ENCODE results near the gene PKNOX1. TPM values are rescaled to one million over a fixed set of nuclear protein-coding genes. Genes with fewer than 3 reads are reported as not detected.
"Not testable (repeated sequence)": the region's sequence is repeated elsewhere in the genome, so short reads cannot be mapped to it uniquely, and the experiment has no call there.

The PKNOX1 gene
- polyA plus RNA-seq, 3 donors: 9.2 to 11.8 (median 9.9) TPM

DNA sequence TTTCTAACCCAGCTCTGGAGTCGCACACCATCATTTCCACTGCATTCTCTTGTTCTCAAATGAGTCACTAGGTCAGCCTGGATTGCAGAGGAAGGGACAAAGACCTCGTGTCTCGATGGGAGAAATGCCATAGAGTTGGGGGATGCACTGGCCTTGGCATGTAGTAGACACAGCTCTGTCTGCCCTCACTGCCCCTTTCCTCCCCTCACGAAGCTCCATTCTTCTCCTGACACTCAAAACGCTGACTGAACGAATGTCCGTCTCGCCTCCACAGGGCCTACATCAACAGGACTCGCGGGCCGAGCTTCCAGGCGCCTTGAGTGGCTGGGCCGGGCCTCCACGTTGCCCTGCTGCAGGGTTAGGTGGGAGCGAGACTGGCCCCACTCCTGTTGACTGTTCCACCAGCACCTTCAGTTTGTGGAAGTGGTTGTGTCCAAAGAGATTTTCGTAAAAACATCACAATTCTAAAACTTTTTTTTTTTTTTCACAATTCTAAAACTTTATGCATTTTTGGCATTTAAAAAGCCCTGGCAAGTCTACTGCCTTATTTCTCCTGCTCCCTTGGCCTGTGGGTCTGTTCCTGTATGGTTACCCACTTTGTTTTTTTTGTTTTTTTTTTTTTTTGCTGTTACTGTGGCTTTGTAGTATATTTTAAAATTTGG, 18.8 kb downstream of the PKNOX1 start:
- H4K20me1 ChIP-seq (ENCODE audit: insufficient read depth, low read length): peaks cover 29% of the 10 kb centered on the region

DNA sequence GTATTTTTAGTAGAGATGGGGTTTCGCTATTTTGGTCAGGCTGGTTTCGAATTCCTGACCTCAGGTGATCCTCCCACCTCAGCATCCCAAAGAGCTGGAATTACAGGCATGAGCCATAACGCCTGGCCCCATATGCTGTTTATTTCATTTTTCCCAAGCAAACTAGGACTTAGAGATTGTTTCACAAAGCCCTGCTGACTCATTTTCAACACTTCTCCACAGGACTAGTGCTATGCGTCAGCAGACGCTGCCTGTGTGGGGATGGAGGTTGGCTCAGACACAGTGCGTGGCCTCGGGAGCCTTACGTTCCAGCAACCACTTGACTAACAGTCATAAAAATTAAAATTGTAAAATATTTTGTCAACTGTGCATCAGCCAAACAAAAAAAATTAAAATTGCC, 22.7 kb downstream of the PKNOX1 start:
- no peak overlapping the region for H2AFZ ChIP-seq (ENCODE audit: insufficient read depth, low read depth, low read length, poor library complexity, severe bottlenecking)
- H3K4me1 Mint-ChIP-seq: no peaks in the 10 kb centered on the region
- H3K4me1 ChIP-seq (ENCODE audit: control insufficient read depth in 1 of 2, insufficient read depth in 2 of 2, low read length in 2 of 2): no peaks in the 10 kb centered on the region
- H3K27me3 ChIP-seq (ENCODE audit: control insufficient read depth in 2 of 2, insufficient read depth in 2 of 2, low read length in 2 of 2): no peaks in the 10 kb centered on the region
- no peak overlapping the region for H3K4me3 ChIP-seq (replicated peaks in 1 of 3; ENCODE audit: low read depth in 2 of 3, low read length in 3 of 3)
- no peak overlapping the region for H3K9ac ChIP-seq (ENCODE audit: insufficient read depth, low read length, poor library complexity, severe bottlenecking)
- peaks cover 4% of the 10 kb centered on the region for H3K79me2 ChIP-seq (ENCODE audit: insufficient read depth, low read length)
- no peak for DNase-seq
- H3K27ac ChIP-seq (ENCODE audit: low read depth in 1 of 2, low read length in 2 of 2): no peak overlapping the region
- peaks cover 11% of the 10 kb centered on the region for H4K20me1 ChIP-seq (ENCODE audit: insufficient read depth, low read length)
- intact Hi-C loops (cut with micrococcal nuclease): no loop called here
- H3K36me3 Mint-ChIP-seq: peaks cover 14 to 35% of the 10 kb centered on the region in 2 donors
- peaks cover 1 to 2% (median 2%) of the 10 kb centered on the region in 3 donors for H3K27me3 Mint-ChIP-seq (ENCODE audit: low read depth in 3 of 3)
- peaks cover 35 to 50% (median 40%) of the 10 kb centered on the region in 7 donors for H3K9me3 Mint-ChIP-seq
- H3K27ac Mint-ChIP-seq: peak overlapping the region in 1 of 7 donors; percentile 42
- H3K36me3 ChIP-seq (replicated peaks in 1 of 2; ENCODE audit: control insufficient read depth in 1 of 2, insufficient read depth in 2 of 2, low read length in 2 of 2): peaks cover 0 to 14% of the 10 kb centered on the region in 2 donors
- TF ChIP-seq, protein P1, sequence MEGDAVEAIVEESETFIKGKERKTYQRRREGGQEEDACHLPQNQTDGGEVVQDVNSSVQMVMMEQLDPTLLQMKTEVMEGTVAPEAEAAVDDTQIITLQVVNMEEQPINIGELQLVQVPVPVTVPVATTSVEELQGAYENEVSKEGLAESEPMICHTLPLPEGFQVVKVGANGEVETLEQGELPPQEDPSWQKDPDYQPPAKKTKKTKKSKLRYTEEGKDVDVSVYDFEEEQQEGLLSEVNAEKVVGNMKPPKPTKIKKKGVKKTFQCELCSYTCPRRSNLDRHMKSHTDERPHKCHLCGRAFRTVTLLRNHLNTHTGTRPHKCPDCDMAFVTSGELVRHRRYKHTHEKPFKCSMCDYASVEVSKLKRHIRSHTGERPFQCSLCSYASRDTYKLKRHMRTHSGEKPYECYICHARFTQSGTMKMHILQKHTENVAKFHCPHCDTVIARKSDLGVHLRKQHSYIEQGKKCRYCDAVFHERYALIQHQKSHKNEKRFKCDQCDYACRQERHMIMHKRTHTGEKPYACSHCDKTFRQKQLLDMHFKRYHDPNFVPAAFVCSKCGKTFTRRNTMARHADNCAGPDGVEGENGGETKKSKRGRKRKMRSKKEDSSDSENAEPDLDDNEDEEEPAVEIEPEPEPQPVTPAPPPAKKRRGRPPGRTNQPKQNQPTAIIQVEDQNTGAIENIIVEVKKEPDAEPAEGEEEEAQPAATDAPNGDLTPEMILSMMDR (IDR thresholded peaks at IDR 0.05): no peak
- peaks cover 38 to 48% of the 10 kb centered on the region in 2 donors for H3K9me3 ChIP-seq (replicated peaks in 1 of 2; ENCODE audit: control insufficient read depth in 1 of 2, insufficient read depth in 1 of 2, low read length in 2 of 2)
- H3K4me3 Mint-ChIP-seq: no peak overlapping the region
- H3K4me2 ChIP-seq (replicated peaks; ENCODE audit: extremely low read depth, low read length, poor library complexity, severe bottlenecking): no peak overlapping the region
- 100% methylated on average over 1 of the region's 8 CpGs for whole genome bisulfite sequencing (ENCODE audit: insufficient coverage)

More for the DNA sequence above, 18.8 kb downstream of the PKNOX1 start:
- Mint-ChIP-seq H3K4me1 (peaks cover 5% of the 10 kb centered on the region), H3K36me3 (peaks cover 10 to 25% of the 10 kb centered on the region in 2 donors), H3K9me3 (peaks cover 8 to 20% (median 12%) of the 10 kb centered on the region in 7 donors), H3K27me3 (ENCODE audit: low read depth in 3 of 3) (peaks cover 0 to 3% (median 0%) of the 10 kb centered on the region in 3 donors), H3K27ac (peak overlapping the region in 1 of 7 donors; percentile 51), H3K4me3 (no peak overlapping the region)
- Histone ChIP-seq H2AFZ (ENCODE audit: insufficient read depth, low read depth, low read length, poor library complexity, severe bottlenecking) (no peak overlapping the region), H3K27me3 (ENCODE audit: control insufficient read depth in 2 of 2, insufficient read depth in 2 of 2, low read length in 2 of 2) (no peaks in the 10 kb centered on the region), H3K9me3 (replicated peaks in 1 of 2; ENCODE audit: control insufficient read depth in 1 of 2, insufficient read depth in 1 of 2, low read length in 2 of 2) (peaks cover 13 to 14% of the 10 kb centered on the region in 2 donors), H3K4me2 (replicated peaks; ENCODE audit: extremely low read depth, low read length, poor library complexity, severe bottlenecking) (no peak overlapping the region), H3K27ac (ENCODE audit: low read depth in 1 of 2, low read length in 2 of 2) (no peak overlapping the region), H3K79me2 (ENCODE audit: insufficient read depth, low read length) (peaks cover 20% of the 10 kb centered on the region), H3K9ac (ENCODE audit: insufficient read depth, low read length, poor library complexity, severe bottlenecking) (no peak overlapping the region), H3K4me3 (replicated peaks in 1 of 3; ENCODE audit: low read depth in 2 of 3, low read length in 3 of 3) (no peak overlapping the region), H3K4me1 (ENCODE audit: control insufficient read depth in 1 of 2, insufficient read depth in 2 of 2, low read length in 2 of 2) (no peaks in the 10 kb centered on the region), H3K36me3 (replicated peaks in 1 of 2; ENCODE audit: control insufficient read depth in 1 of 2, insufficient read depth in 2 of 2, low read length in 2 of 2) (peaks cover 0 to 14% of the 10 kb centered on the region in 2 donors)
- intact Hi-C loops (cut with micrococcal nuclease): no loop called here
- 98% methylated on average over 10 of the region's 16 CpGs for WGBS (ENCODE audit: insufficient coverage)
- TF ChIP-seq, protein P1 (IDR thresholded peaks at IDR 0.05): no peak
- DNase-seq: no peak

DNA sequence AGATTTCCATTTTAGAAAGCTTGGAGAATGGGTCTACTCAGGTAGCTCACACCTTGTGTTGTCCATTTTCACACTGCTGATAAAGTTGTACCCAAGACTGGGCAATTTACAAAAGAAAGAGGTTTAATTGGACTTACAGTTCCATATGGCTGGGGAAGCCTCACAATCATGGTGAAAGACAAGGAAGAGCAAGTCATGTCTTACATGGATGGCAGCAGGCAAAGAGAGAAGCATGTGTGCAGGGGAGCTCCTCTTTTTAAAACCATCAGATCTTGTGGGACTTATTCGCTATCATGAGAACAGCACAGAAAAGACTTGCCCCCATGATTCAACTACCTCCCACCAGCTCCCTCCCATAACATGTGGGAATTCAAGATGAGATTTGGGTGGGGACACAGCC, 23.6 kb downstream of the PKNOX1 start:
- H3K9ac ChIP-seq (ENCODE audit: insufficient read depth, low read length, poor library complexity, severe bottlenecking); H3K27ac ChIP-seq (ENCODE audit: low read depth in 1 of 2, low read length in 2 of 2); H3K4me2 ChIP-seq (replicated peaks; ENCODE audit: extremely low read depth, low read length, poor library complexity, severe bottlenecking); H3K4me1 ChIP-seq (ENCODE audit: control insufficient read depth in 1 of 2, insufficient read depth in 2 of 2, low read length in 2 of 2); H3K4me1 Mint-ChIP-seq; H3K36me3 ChIP-seq (replicated peaks in 1 of 2; ENCODE audit: control insufficient read depth in 1 of 2, insufficient read depth in 2 of 2, low read length in 2 of 2); H3K4me3 Mint-ChIP-seq; H3K4me3 ChIP-seq (replicated peaks in 1 of 3; ENCODE audit: low read depth in 2 of 3, low read length in 3 of 3); H3K27ac Mint-ChIP-seq; intact Hi-C loops (cut with micrococcal nuclease); H4K20me1 ChIP-seq (ENCODE audit: insufficient read depth, low read length); H3K27me3 Mint-ChIP-seq (ENCODE audit: low read depth in 3 of 3); DNase-seq; H3K79me2 ChIP-seq (ENCODE audit: insufficient read depth, low read length); H3K27me3 ChIP-seq (ENCODE audit: control insufficient read depth in 2 of 2, insufficient read depth in 2 of 2, low read length in 2 of 2); H2AFZ ChIP-seq (ENCODE audit: insufficient read depth, low read depth, low read length, poor library complexity, severe bottlenecking): not testable (repeated sequence)
- H3K9me3 Mint-ChIP-seq: peaks cover 35 to 50% (median 40%) of the 10 kb centered on the region in 7 donors
- WGBS (ENCODE audit: insufficient coverage): no CpG with 5 or more reads among the region's 1 CpG
- H3K36me3 Mint-ChIP-seq: peaks cover 14 to 35% of the 10 kb centered on the region in 2 donors
- H3K9me3 ChIP-seq (replicated peaks in 1 of 2; ENCODE audit: control insufficient read depth in 1 of 2, insufficient read depth in 1 of 2, low read length in 2 of 2): peaks cover 38 to 54% of the 10 kb centered on the region in 2 donors

Data from CD14-positive monocyte (primary cell).